ENCODE measurements around the gene CYP4B1.
"Not testable (repeated sequence)": the region's sequence is repeated elsewhere in the genome, so short reads cannot be mapped to it uniquely, and the experiment has no call there.

Gene CYP4B1

GRCh38 chr1:46764402-46764801 is 34.4 kb upstream of the CYP4B1 start:
- Histone ChIP-seq H3K4me3 (ENCODE audit: low read length in 2 of 2) (no peak overlapping the region), H3K27me3 (ENCODE audit: control insufficient read depth in 1 of 2, insufficient read depth in 2 of 2, low read length in 2 of 2) (peaks cover 0 to 12% of the 10 kb centered on the region in 2 donors), H3K4me1 (ENCODE audit: control insufficient read depth, insufficient read depth, low read length) (no peaks in the 10 kb centered on the region), H3K36me3 (ENCODE audit: control insufficient read depth in 2 of 2, insufficient read depth in 2 of 2, low read length in 2 of 2) (no peaks in the 10 kb centered on the region), H3K27ac (ENCODE audit: low read length) (no peak overlapping the region), H3K9ac (ENCODE audit: low read length in 2 of 2) (no peak overlapping the region), H3K9me3 (ENCODE audit: control insufficient read depth in 2 of 2, low read length in 2 of 2) (peaks cover 0 to 5% of the 10 kb centered on the region in 2 donors)

GRCh38 chr1:46767649-46768282 is 31.1 kb upstream of the CYP4B1 start:
- no peak overlapping the region for H3K9ac ChIP-seq (ENCODE audit: low read length in 2 of 2)
- H3K9me3 ChIP-seq (ENCODE audit: control insufficient read depth in 2 of 2, low read length in 2 of 2): peaks cover 10 to 15% of the 10 kb centered on the region in 2 donors
- H3K4me3 ChIP-seq (ENCODE audit: low read length in 2 of 2): no peak overlapping the region
- H3K27ac ChIP-seq (ENCODE audit: low read length): no peak overlapping the region
- H3K36me3 ChIP-seq (ENCODE audit: control insufficient read depth in 2 of 2, insufficient read depth in 2 of 2, low read length in 2 of 2): no peaks in the 10 kb centered on the region
- no peaks in the 10 kb centered on the region for H3K4me1 ChIP-seq (ENCODE audit: control insufficient read depth, insufficient read depth, low read length)
- H3K27me3 ChIP-seq (ENCODE audit: control insufficient read depth in 1 of 2, insufficient read depth in 2 of 2, low read length in 2 of 2): peaks cover 0 to 11% of the 10 kb centered on the region in 2 donors

GRCh38 chr1:46768445-46768844 is 30.4 kb upstream of the CYP4B1 start:
- Histone ChIP-seq H3K4me1 (ENCODE audit: control insufficient read depth, insufficient read depth, low read length) (no peaks in the 10 kb centered on the region), H3K4me3 (ENCODE audit: low read length in 2 of 2) (no peak overlapping the region), H3K36me3 (ENCODE audit: control insufficient read depth in 2 of 2, insufficient read depth in 2 of 2, low read length in 2 of 2) (no peaks in the 10 kb centered on the region), H3K27me3 (ENCODE audit: control insufficient read depth in 1 of 2, insufficient read depth in 2 of 2, low read length in 2 of 2) (peaks cover 0 to 11% of the 10 kb centered on the region in 2 donors), H3K9ac (ENCODE audit: low read length in 2 of 2) (no peak overlapping the region), H3K9me3 (ENCODE audit: control insufficient read depth in 2 of 2, low read length in 2 of 2) (peaks cover 8 to 15% of the 10 kb centered on the region in 2 donors), H3K27ac (ENCODE audit: low read length) (no peak overlapping the region)

- H3K4me3 ChIP-seq (ENCODE audit: low read length in 2 of 2): no peak overlapping the region
- peaks cover 8 to 15% of the 10 kb centered on the region in 2 donors for H3K9me3 ChIP-seq (ENCODE audit: control insufficient read depth in 2 of 2, low read length in 2 of 2)
- no peak overlapping the region for H3K9ac ChIP-seq (ENCODE audit: low read length in 2 of 2)
- no peaks in the 10 kb centered on the region for H3K36me3 ChIP-seq (ENCODE audit: control insufficient read depth in 2 of 2, insufficient read depth in 2 of 2, low read length in 2 of 2)
- no peak overlapping the region for H3K27ac ChIP-seq (ENCODE audit: low read length)
- H3K4me1 ChIP-seq (ENCODE audit: control insufficient read depth, insufficient read depth, low read length): no peaks in the 10 kb centered on the region
- peaks cover 0 to 8% of the 10 kb centered on the region in 2 donors for H3K27me3 ChIP-seq (ENCODE audit: control insufficient read depth in 1 of 2, insufficient read depth in 2 of 2, low read length in 2 of 2)
Measured at GRCh38 chr1:46769028-46769740, 29.7 kb upstream of the CYP4B1 start.

- no peak overlapping the region for H3K9ac ChIP-seq (ENCODE audit: low read length in 2 of 2)
- H3K9me3 ChIP-seq (ENCODE audit: control insufficient read depth in 2 of 2, low read length in 2 of 2): peaks cover 8 to 15% of the 10 kb centered on the region in 2 donors
- H3K4me3 ChIP-seq (ENCODE audit: low read length in 2 of 2): no peak overlapping the region
- H3K27me3 ChIP-seq (ENCODE audit: control insufficient read depth in 1 of 2, insufficient read depth in 2 of 2, low read length in 2 of 2): peaks cover 0 to 8% of the 10 kb centered on the region in 2 donors
- H3K4me1 ChIP-seq (ENCODE audit: control insufficient read depth, insufficient read depth, low read length): no peaks in the 10 kb centered on the region
- no peaks in the 10 kb centered on the region for H3K36me3 ChIP-seq (ENCODE audit: control insufficient read depth in 2 of 2, insufficient read depth in 2 of 2, low read length in 2 of 2)
- no peak overlapping the region for H3K27ac ChIP-seq (ENCODE audit: low read length)
Measured at GRCh38 chr1:46770541-46770940, 28.3 kb upstream of the CYP4B1 start.

- no peak overlapping the region for H3K27ac ChIP-seq (ENCODE audit: low read length)
- peaks cover 0 to 7% of the 10 kb centered on the region in 2 donors for H3K27me3 ChIP-seq (ENCODE audit: control insufficient read depth in 1 of 2, insufficient read depth in 2 of 2, low read length in 2 of 2)
- H3K4me1 ChIP-seq (ENCODE audit: control insufficient read depth, insufficient read depth, low read length): no peaks in the 10 kb centered on the region
- H3K9me3 ChIP-seq (ENCODE audit: control insufficient read depth in 2 of 2, low read length in 2 of 2): peaks cover 8 to 15% of the 10 kb centered on the region in 2 donors
- no peak overlapping the region for H3K4me3 ChIP-seq (ENCODE audit: low read length in 2 of 2)
- no peaks in the 10 kb centered on the region for H3K36me3 ChIP-seq (ENCODE audit: control insufficient read depth in 2 of 2, insufficient read depth in 2 of 2, low read length in 2 of 2)
- no peak overlapping the region for H3K9ac ChIP-seq (ENCODE audit: low read length in 2 of 2)
Measured at GRCh38 chr1:46772571-46772970, 26.3 kb upstream of the CYP4B1 start.

GRCh38 chr1:46774297-46774696 is 24.5 kb upstream of the CYP4B1 start:
- Histone ChIP-seq H3K9ac (ENCODE audit: low read length in 2 of 2) (no peak overlapping the region), H3K27ac (ENCODE audit: low read length) (no peak overlapping the region), H3K4me3 (ENCODE audit: low read length in 2 of 2) (no peak overlapping the region), H3K36me3 (ENCODE audit: control insufficient read depth in 2 of 2, insufficient read depth in 2 of 2, low read length in 2 of 2) (no peaks in the 10 kb centered on the region), H3K4me1 (ENCODE audit: control insufficient read depth, insufficient read depth, low read length) (no peaks in the 10 kb centered on the region), H3K9me3 (ENCODE audit: control insufficient read depth in 2 of 2, low read length in 2 of 2) (peaks cover 8 to 15% of the 10 kb centered on the region in 2 donors), H3K27me3 (ENCODE audit: control insufficient read depth in 1 of 2, insufficient read depth in 2 of 2, low read length in 2 of 2) (peaks cover 0 to 1% of the 10 kb centered on the region in 2 donors)

- not testable (repeated sequence) for H3K4me1 ChIP-seq (ENCODE audit: control insufficient read depth, insufficient read depth, low read length); H3K27me3 ChIP-seq (ENCODE audit: control insufficient read depth in 1 of 2, insufficient read depth in 2 of 2, low read length in 2 of 2); H3K9ac ChIP-seq (ENCODE audit: low read length in 2 of 2); H3K4me3 ChIP-seq (ENCODE audit: low read length in 2 of 2); H3K9me3 ChIP-seq (ENCODE audit: control insufficient read depth in 2 of 2, low read length in 2 of 2); H3K27ac ChIP-seq (ENCODE audit: low read length); H3K36me3 ChIP-seq (ENCODE audit: control insufficient read depth in 2 of 2, insufficient read depth in 2 of 2, low read length in 2 of 2)
Measured at GRCh38 chr1:46778456-46778855, 20.4 kb upstream of the CYP4B1 start.

GRCh38 chr1:46784666-46785065 is 14.2 kb upstream of the CYP4B1 start:
- Histone ChIP-seq H3K9me3 (ENCODE audit: control insufficient read depth in 2 of 2, low read length in 2 of 2) (no peaks in the 10 kb centered on the region), H3K9ac (ENCODE audit: low read length in 2 of 2) (no peak overlapping the region), H3K4me3 (ENCODE audit: low read length in 2 of 2) (no peak overlapping the region), H3K4me1 (ENCODE audit: control insufficient read depth, insufficient read depth, low read length) (no peaks in the 10 kb centered on the region), H3K27me3 (ENCODE audit: control insufficient read depth in 1 of 2, insufficient read depth in 2 of 2, low read length in 2 of 2) (no peaks in the 10 kb centered on the region), H3K36me3 (ENCODE audit: control insufficient read depth in 2 of 2, insufficient read depth in 2 of 2, low read length in 2 of 2) (no peaks in the 10 kb centered on the region), H3K27ac (ENCODE audit: low read length) (no peak overlapping the region)

GRCh38 chr1:46788634-46789033 is 10.2 kb upstream of the CYP4B1 start:
- H3K4me1 ChIP-seq (ENCODE audit: control insufficient read depth, insufficient read depth, low read length); H3K36me3 ChIP-seq (ENCODE audit: control insufficient read depth in 2 of 2, insufficient read depth in 2 of 2, low read length in 2 of 2); H3K27me3 ChIP-seq (ENCODE audit: control insufficient read depth in 1 of 2, insufficient read depth in 2 of 2, low read length in 2 of 2); H3K27ac ChIP-seq (ENCODE audit: low read length); H3K4me3 ChIP-seq (ENCODE audit: low read length in 2 of 2); H3K9ac ChIP-seq (ENCODE audit: low read length in 2 of 2); H3K9me3 ChIP-seq (ENCODE audit: control insufficient read depth in 2 of 2, low read length in 2 of 2): not testable (repeated sequence)

- H3K27me3 ChIP-seq (ENCODE audit: control insufficient read depth in 1 of 2, insufficient read depth in 2 of 2, low read length in 2 of 2): no peaks in the 10 kb centered on the region
- H3K4me3 ChIP-seq (ENCODE audit: low read length in 2 of 2): no peak overlapping the region
Measured at GRCh38 chr1:46790446-46791101, 8.3 kb upstream of the CYP4B1 start.

More at GRCh38 chr1:46790446-46791101, 8.3 kb upstream of the CYP4B1 start:
- Histone ChIP-seq H3K27ac (ENCODE audit: low read length) (no peak overlapping the region), H3K9me3 (ENCODE audit: control insufficient read depth in 2 of 2, low read length in 2 of 2) (peaks cover 0 to 3% of the 10 kb centered on the region in 2 donors), H3K36me3 (ENCODE audit: control insufficient read depth in 2 of 2, insufficient read depth in 2 of 2, low read length in 2 of 2) (no peaks in the 10 kb centered on the region), H3K9ac (ENCODE audit: low read length in 2 of 2) (no peak overlapping the region), H3K4me1 (ENCODE audit: control insufficient read depth, insufficient read depth, low read length) (no peaks in the 10 kb centered on the region)
